Measurements from ENCODE around the gene PTGES3. TPM values are rescaled to one million over a fixed set of nuclear protein-coding genes. Genes with fewer than 3 reads are reported as not detected.

The PTGES3 gene
- total and polyA plus RNA-seq, 12 donors = 43.7 to 139 (median 109) TPM

DNA sequence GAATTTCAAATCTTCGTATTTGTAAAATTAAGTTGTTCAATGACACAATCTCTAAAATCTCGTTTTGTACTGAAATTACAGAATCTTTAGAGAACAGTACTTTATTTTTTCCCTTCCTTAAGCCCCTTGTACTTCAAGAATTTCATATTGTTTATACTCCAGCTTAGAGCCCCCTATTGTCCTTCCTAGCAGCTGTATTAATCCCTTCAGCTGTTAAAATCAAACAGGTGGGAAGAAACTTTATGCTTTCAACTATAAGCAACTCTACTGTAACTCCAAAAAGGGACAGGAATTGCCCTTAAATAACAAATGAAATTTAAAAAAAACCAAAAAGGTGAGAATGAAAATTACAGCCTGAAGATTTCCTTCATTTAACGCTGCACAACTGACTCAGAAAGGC lies 35.3 kb upstream of the PTGES3 start:
- Histone ChIP-seq H3K4me3 (peak overlapping the region; percentile 71 to 99 (median 82)), H3K9me3 (no peaks in the 10 kb centered on the region), H3K36me3 (peaks cover 0 to 47% (median 14%) of the 10 kb centered on the region in 9 donors), H3K27me3 (no peaks in the 10 kb centered on the region), H3K4me1 (peaks cover 24 to 67% (median 60%) of the 10 kb centered on the region in 9 donors), H3K27ac (peak overlapping the region in 8 of 10 donors; percentile 83 to 96 (median 94))
- 43 to 53% methylated on average over 3 of the region's 3 CpGs for WGBS, 2 donors
- intact Hi-C loops (cut with DNase I) = loop anchor here in 6 of 10 donors (2.0 to 10.0 kb wide), 5 partner anchors 35 to 89 kb away; partner anchors contain the start of genes PTGES3 (in 3 of the 6), ATP5F1B (in 2 of the 6) and BAZ2A (in 1 of the 6)
- DNase-seq = no peak
- no peak for ATAC-seq
- TF ChIP-seq, protein P1, sequence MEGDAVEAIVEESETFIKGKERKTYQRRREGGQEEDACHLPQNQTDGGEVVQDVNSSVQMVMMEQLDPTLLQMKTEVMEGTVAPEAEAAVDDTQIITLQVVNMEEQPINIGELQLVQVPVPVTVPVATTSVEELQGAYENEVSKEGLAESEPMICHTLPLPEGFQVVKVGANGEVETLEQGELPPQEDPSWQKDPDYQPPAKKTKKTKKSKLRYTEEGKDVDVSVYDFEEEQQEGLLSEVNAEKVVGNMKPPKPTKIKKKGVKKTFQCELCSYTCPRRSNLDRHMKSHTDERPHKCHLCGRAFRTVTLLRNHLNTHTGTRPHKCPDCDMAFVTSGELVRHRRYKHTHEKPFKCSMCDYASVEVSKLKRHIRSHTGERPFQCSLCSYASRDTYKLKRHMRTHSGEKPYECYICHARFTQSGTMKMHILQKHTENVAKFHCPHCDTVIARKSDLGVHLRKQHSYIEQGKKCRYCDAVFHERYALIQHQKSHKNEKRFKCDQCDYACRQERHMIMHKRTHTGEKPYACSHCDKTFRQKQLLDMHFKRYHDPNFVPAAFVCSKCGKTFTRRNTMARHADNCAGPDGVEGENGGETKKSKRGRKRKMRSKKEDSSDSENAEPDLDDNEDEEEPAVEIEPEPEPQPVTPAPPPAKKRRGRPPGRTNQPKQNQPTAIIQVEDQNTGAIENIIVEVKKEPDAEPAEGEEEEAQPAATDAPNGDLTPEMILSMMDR (IDR thresholded peaks at IDR 0.05) = no peak

DNA sequence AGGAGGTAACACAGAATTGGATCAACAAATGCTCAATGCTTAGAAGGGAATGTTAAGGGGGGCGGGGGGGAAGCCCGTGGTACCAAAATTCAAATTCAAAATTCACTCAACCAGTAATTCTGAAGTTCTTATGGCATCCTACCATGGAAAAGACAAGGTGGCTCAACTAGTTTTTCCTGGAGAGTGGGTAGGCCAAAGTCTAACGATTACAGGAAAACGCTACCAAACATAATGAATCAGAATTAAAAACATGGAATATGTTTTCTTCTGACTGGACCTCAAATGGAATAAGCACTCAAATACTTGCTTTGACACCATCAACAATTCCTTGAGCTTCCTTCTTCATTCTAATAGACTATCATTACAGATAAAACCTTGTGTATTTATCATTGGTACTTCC lies 34.7 kb upstream of the PTGES3 start:
- Histone ChIP-seq H3K27me3 (no peaks in the 10 kb centered on the region), H3K9me3 (no peaks in the 10 kb centered on the region), H3K27ac (peak overlapping the region in 5 of 10 donors; percentile 90 to 96 (median 95)), H3K4me3 (peak overlapping the region in 9 of 10 donors; percentile 74 to 99 (median 86)), H3K36me3 (peaks cover 0 to 47% (median 14%) of the 10 kb centered on the region in 9 donors), H3K4me1 (peaks cover 24 to 68% (median 60%) of the 10 kb centered on the region in 9 donors)
- TF ChIP-seq, protein P1 (IDR thresholded peaks at IDR 0.05) = no peak
- no peak for DNase-seq
- intact Hi-C loops (cut with DNase I) = loop anchor here in 6 of 10 donors (2.0 to 10.0 kb wide), 5 partner anchors 34 to 88 kb away; partner anchors contain the start of genes PTGES3 (in 3 of the 6), ATP5F1B (in 2 of the 6) and BAZ2A (in 1 of the 6)
- ATAC-seq = no peak
- WGBS, 2 donors = 64 to 83% methylated on average over 4 of the region's 4 CpGs

DNA sequence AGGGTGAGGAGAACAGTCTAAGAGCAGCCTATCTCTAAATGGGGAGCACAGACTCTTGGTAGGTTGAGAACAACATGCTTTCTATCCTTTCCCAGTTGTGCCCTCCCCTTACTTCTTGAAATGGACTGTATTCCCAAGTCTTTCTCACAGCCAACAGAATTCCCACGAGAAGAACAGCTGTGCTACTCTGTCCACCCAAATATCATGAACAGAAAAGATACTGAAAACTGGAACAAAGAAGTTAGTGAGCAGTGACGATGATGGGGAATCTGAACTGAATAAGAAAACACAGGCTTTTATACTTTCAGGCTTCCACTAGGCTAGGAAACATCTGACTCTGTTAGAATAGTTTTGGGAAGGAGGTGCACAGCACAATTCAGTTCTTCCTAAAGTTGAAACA lies 33.6 kb upstream of the PTGES3 start:
- peaks cover 0 to 53% (median 14%) of the 10 kb centered on the region in 9 donors for H3K36me3 ChIP-seq
- H3K9me3 ChIP-seq = no peaks in the 10 kb centered on the region
- intact Hi-C loops (cut with DNase I) = loop anchor here in 6 of 10 donors (2.0 to 10.0 kb wide), 5 partner anchors 33 to 87 kb away; partner anchors contain the start of genes PTGES3 (in 3 of the 6), ATP5F1B (in 2 of the 6) and BAZ2A (in 1 of the 6)
- H3K4me3 ChIP-seq = peak overlapping the region in 5 of 10 donors; percentile 17 to 99 (median 86)
- WGBS, 2 donors = 22 to 24% methylated on average over 2 of the region's 2 CpGs
- peak overlapping the region in 7 of 10 donors; percentile 17 to 96 (median 90) for H3K27ac ChIP-seq
- DNase-seq = no peak
- no peak for ATAC-seq
- TF ChIP-seq, protein P1 (IDR thresholded peaks at IDR 0.05) = no peak
- peaks cover 24 to 78% (median 65%) of the 10 kb centered on the region in 9 donors for H3K4me1 ChIP-seq
- no peaks in the 10 kb centered on the region for H3K27me3 ChIP-seq

DNA sequence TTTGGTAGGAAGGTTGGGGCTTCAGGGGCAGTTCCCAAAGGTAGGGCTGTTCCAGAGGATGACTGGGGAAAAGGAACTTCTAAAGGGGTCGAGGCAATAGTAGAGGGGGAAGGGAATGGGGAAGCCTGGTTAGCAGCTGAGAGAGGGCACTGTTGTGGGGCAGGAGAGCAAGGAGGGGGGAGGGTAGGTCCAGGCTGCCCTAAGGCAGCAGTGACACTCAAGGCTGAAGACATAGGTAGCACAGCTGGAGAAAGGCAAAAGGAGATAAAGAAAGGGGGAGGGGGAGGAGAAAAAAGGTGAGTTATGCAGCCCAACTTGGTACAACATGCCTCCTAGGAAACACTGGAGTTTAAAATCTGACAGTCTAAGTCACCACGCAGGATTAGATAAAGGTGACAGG lies 33.1 kb upstream of the PTGES3 start:
- Histone ChIP-seq H3K4me1 (peaks cover 24 to 82% (median 64%) of the 10 kb centered on the region in 9 donors), H3K36me3 (peaks cover 0 to 58% (median 14%) of the 10 kb centered on the region in 9 donors), H3K27me3 (no peaks in the 10 kb centered on the region), H3K9me3 (no peaks in the 10 kb centered on the region), H3K27ac (peak overlapping the region in 6 of 10 donors; percentile 17 to 96 (median 92)), H3K4me3 (peak overlapping the region in 4 of 10 donors; percentile 7 to 99 (median 52))
- no peak for DNase-seq
- 32 to 50% methylated on average over 2 of the region's 2 CpGs for WGBS, 2 donors
- TF ChIP-seq, protein P1 (IDR thresholded peaks at IDR 0.05) = no peak
- no peak for ATAC-seq
- intact Hi-C loops (cut with DNase I) = loop anchor here in 5 of 10 donors (5.0 to 10.0 kb wide), 4 partner anchors 34 to 86 kb away; partner anchors contain the start of genes ATP5F1B (in 2 of the 5), PTGES3 (in 2 of the 5) and BAZ2A (in 1 of the 5)
